Gastrocnemius medialis (tissue), 4 donors: ENCODE results near the gene ECE2.

Experiments used
- CTCF ChIP-seq, 5 experiments: fragments of 450-650 bp in 3 of 5; fragments of 200-600 bp in 2 of 5; sonication (generic) in 2 of 5; IDR thresholded peaks in 4 of 5; conservative IDR thresholded peaks in 1 of 5; 1 replicate in 4 of 5; 2 replicates in 1 of 5; pipeline ENCODE4 v1.5.1; 2016 to 2019; ENCODE audit warnings: antibody characterized with exemption in 5 of 5, mild to moderate bottlenecking in 3 of 5, moderate library complexity in 3 of 5
- POLR2A ChIP-seq, 2 donors: fragments of 450-650 bp; IDR thresholded peaks; one replicate each; pipeline ENCODE4 v1.6.1; 2017; ENCODE audit warnings: antibody characterized with exemption in 2 of 2, mild to moderate bottlenecking in 2 of 2, moderate library complexity in 2 of 2

- TF ChIP-seq CTCF (IDR thresholded peaks at IDR 0.05 in 4 of 5, conservative IDR thresholded peaks at IDR 0.05 in 1 of 5) (no peak), POLR2A (IDR thresholded peaks at IDR 0.05) (no peak)
Measured at GRCh38 chr3:184295771-184296170, 19.9 kb downstream of the ECE2 start.
